HCT116 (cell line): ENCODE measurements around the gene POMGNT1. TPM values are rescaled to one million over a fixed set of nuclear protein-coding genes. Genes with fewer than 3 reads are reported as not detected.

ENCODE experiments used
- ATAC-seq: fragments of 200-7000 bp; cut with Tn5 transposase; 2 replicates; pipeline ENCODE4 v1.9.1; 2020; ENCODE audit warnings: mild to moderate bottlenecking, moderate library complexity
- BruUV-seq: library from RNA; stranded (reverse); fragments of 400-500 nt; replicated peaks from 2 replicates; lab custom pipeline; 2021; lab: Mats Ljungman, UMichigan
- CTCF ChIA-PET: fragments of 300-600 bp; sonication (Branson Sonifier 250); formaldehyde crosslinking; loops from one replicate; lab custom pipeline; 2021; ENCODE audit warnings: antibody characterized with exemption; lab: Charles Lee
- POLR2A ChIA-PET: fragments of 300-600, 350-600 bp; sonication (Branson Sonifier 250); formaldehyde crosslinking; loops from one replicate; lab custom pipeline; 2021; ENCODE audit warnings: antibody characterized with exemption; lab: Charles Lee
- RAD21 ChIA-PET, 2 experiments: fragments of 300-600 bp; sonication (Branson Sonifier 250); formaldehyde crosslinking; loops; one replicate each; lab custom pipeline; 2023; ENCODE audit warnings: low total read pairs in 2 of 2; ENCODE audit not compliant: uncharacterized antibody in 2 of 2, unreplicated experiment in 2 of 2, low non-redundant PET in 1 of 2; lab: Charles Lee
- DNase-seq: peaks from one replicate; pipeline ENCODE4 v3.0.0-alpha.2; 2010; ENCODE audit warnings: low read depth, low spot score
- H2AFZ ChIP-seq: fragments of 200-600 bp; shearing (Covaris generic), sonication (generic); 2 replicates; pipeline ENCODE4 v1.6.1; 2017; ENCODE audit warnings: low read depth, mixed run types, mixed read lengths, antibody characterized with exemption, low read length; ENCODE audit not compliant: poor library complexity, severe bottlenecking
- H3K27ac ChIP-seq: 2 replicates; pipeline ENCODE4 v1.5.1; 2012; ENCODE audit warnings: low read depth, low read length
- H3K27me3 ChIP-seq: fragments of 200-600 bp; sonication (generic); 2 replicates; pipeline ENCODE4 v1.6.1; 2016; ENCODE audit warnings: mixed run types, low read length, mixed read lengths; ENCODE audit not compliant: insufficient read depth
- H3K36me3 ChIP-seq, 2 experiments: fragments of 200-500 bp in 1 of 2; fragments of 200-600 bp in 1 of 2; sonication (Bioruptor generic) in 1 of 2; sonication (generic) in 1 of 2; 2 replicates each; pipeline versions ENCODE4 v1.5.1 to v1.6.1; 2014 to 2016; ENCODE audit warnings: low read length in 2 of 2, inconsistent platforms in 1 of 2, mixed read lengths in 1 of 2, mixed run types in 1 of 2; ENCODE audit not compliant: insufficient read depth in 2 of 2, control insufficient read depth in 1 of 2
- H3K4me1 ChIP-seq, 2 experiments: fragments of 200-600 bp in 1 of 2; sonication (generic) in 1 of 2; 2 replicates each; pipeline versions ENCODE4 v1.5.1 to v1.6.1; 2012 to 2017; ENCODE audit warnings: low read length in 2 of 2, inconsistent platforms in 1 of 2, mild to moderate bottlenecking in 1 of 2, mixed read lengths in 1 of 2, mixed run types in 1 of 2, moderate library complexity in 1 of 2; ENCODE audit not compliant: insufficient read depth in 2 of 2, control insufficient read depth in 1 of 2
- H3K4me2 ChIP-seq: fragments of 200-600 bp; sonication (generic); 2 replicates; pipeline ENCODE4 v1.6.1; 2017; ENCODE audit warnings: mixed run types, low read length, mixed read lengths
- H3K4me3 ChIP-seq, 2 experiments: fragments of 200-600 bp in 1 of 2; sonication (generic) in 1 of 2; replicated peaks in 1 of 2; 2 replicates each; pipeline ENCODE4 v1.5.1; 2011 to 2016; ENCODE audit warnings: low read length in 2 of 2, control low read depth in 1 of 2, low read depth in 1 of 2, mild to moderate bottlenecking in 1 of 2, mixed read lengths in 1 of 2, mixed run types in 1 of 2
- H3K79me2 ChIP-seq: fragments of 200-600 bp; sonication (generic); 2 replicates; pipeline ENCODE4 v1.6.1; 2017; ENCODE audit warnings: mild to moderate bottlenecking, mixed run types, low read length, moderate library complexity, mixed read lengths; ENCODE audit not compliant: insufficient read depth
- H3K9ac ChIP-seq: fragments of 200-600 bp; sonication (generic); 2 replicates; pipeline ENCODE4 v1.6.1; 2016; ENCODE audit warnings: low read length, mixed read lengths
- H3K9me2 ChIP-seq: fragments of 200-600 bp; sonication (generic), shearing (Covaris generic); 2 replicates; pipeline ENCODE4 v1.6.1; 2017; ENCODE audit warnings: mixed run types, mild to moderate bottlenecking, moderate library complexity; ENCODE audit not compliant: insufficient read depth
- H3K9me3 ChIP-seq, 2 experiments: fragments of 200-500 bp in 1 of 2; fragments of 200-600 bp in 1 of 2; sonication (Bioruptor generic) in 1 of 2; sonication (generic) in 1 of 2; 2 replicates each; pipeline ENCODE4 v1.6.1; 2014 to 2017; ENCODE audit warnings: low read length in 2 of 2, mixed read lengths in 2 of 2, inconsistent platforms in 1 of 2, low read depth in 1 of 2, mild to moderate bottlenecking in 1 of 2, mixed run types in 1 of 2, moderate library complexity in 1 of 2; ENCODE audit not compliant: control insufficient read depth in 1 of 2, insufficient read depth in 1 of 2
- H4K20me1 ChIP-seq: fragments of 200-600 bp; sonication (generic), shearing (Covaris generic); 2 replicates; pipeline ENCODE4 v1.6.1; 2017; ENCODE audit warnings: mixed run types, mild to moderate bottlenecking, moderate library complexity; ENCODE audit not compliant: insufficient read depth
- EGR1 ChIP-seq: IDR thresholded peaks from 2 replicates; pipeline ENCODE4 v1.6.1; 2012; ENCODE audit warnings: low read depth
- EZH2phosphoT487 ChIP-seq: fragments of 200-600 bp; IDR thresholded peaks from 2 replicates; pipeline ENCODE4 v1.6.1; 2018; ENCODE audit warnings: antibody characterized with exemption, borderline replicate concordance
- FOSL1 ChIP-seq: IDR thresholded peaks from 2 replicates; pipeline ENCODE4 v1.6.1; 2012; ENCODE audit warnings: low read depth
- RAD21 ChIP-seq: IDR thresholded peaks from 2 replicates; pipeline ENCODE4 v1.6.1; 2012; ENCODE audit warnings: low read depth, mild to moderate bottlenecking
- SIN3A ChIP-seq: IDR thresholded peaks from 2 replicates; pipeline ENCODE4 v1.6.1; 2012; ENCODE audit warnings: low read depth
- intact Hi-C: fragments of 100-400 bp; cut with micrococcal nuclease; formaldehyde crosslinking; loops from 2 replicates; pipeline ENCODE4 v1.10.0; 2022
- total RNA-seq: library from RNA; stranded (reverse); gene quantifications from one replicate; pipeline ENCODE4 v1.2.1, GENCODE V29; 2021; ENCODE audit not compliant: unreplicated experiment
- TF ChIP-seq, protein P1 (sequence below): IDR thresholded peaks from 2 replicates; pipeline ENCODE4 v1.6.1; 2011; ENCODE audit warnings: mild to moderate bottlenecking, low read length, moderate library complexity; ENCODE audit not compliant: insufficient replicate concordance; ENCODE audit errors: extremely low read depth

Gene POMGNT1
- total RNA-seq, 1 experiment from 2014 or later = 97.7 TPM

DNA sequence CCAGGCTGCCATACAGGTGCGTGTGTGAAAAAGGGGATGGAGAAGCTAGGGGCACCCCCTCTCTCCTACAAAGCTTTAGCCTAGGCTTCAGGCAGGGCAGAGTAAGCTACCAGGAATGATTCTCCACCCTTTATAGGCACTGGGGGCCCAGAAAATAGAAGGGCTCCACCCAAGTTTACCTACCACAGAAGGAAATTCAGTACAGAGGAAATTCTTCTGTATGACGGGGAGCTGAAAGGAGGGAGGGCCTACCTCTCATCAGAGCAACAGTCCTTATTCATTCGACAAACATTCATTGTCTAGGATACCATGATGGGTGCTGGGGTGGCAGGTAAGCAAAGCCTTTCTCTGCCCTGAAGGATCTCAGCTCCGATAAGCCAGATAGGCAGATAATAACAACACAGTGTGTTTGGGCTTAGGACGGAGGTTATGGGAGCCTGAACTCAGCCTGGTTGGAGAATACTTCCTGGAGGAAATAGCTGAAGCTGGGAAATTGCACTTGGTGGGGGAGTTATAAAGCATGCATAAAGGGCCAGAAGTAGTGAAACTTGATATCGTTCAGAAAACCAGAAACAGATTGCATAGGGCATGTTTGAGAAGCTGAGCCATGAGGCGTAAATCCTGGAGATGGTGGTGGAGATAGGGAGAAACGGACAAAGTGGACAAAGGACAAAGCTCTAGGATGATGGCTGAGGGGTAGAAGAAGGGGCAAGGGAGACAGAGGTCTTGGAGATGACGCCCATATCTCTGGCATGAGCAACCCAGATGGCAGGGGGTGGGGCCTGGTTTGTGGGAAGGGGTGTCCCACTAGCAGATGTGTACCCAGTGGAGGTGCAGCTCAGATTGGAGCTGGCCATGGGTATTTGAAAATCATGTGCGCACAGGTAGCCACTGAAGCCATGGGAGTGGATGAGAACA, 16.6 kb downstream of the POMGNT1 start:
- intact Hi-C loops = no loop called here

More for the DNA sequence above, 16.6 kb downstream of the POMGNT1 start:
- H3K4me3 ChIP-seq = no peak overlapping the region
- no peaks in the 10 kb centered on the region for H4K20me1 ChIP-seq
- POLR2A ChIA-PET = interaction anchor here (1.3 to 2.9 kb wide), 4 partner anchors 9 to 495 kb away, joined by 4 to 17 read pairs (median 8); partner anchors contain the start of gene GPBP1L1
- DNase-seq = no peak
- H3K9ac ChIP-seq = no peak overlapping the region
- CTCF ChIA-PET = interaction anchor here (0.9 to 4.7 kb wide), 7 partner anchors 18 to 152 kb away, joined by 3 to 94 read pairs (median 3); partner anchors contain the start of gene POMGNT1
- peaks cover 64 to 73% of the 10 kb centered on the region in 2 experiments for H3K4me1 ChIP-seq
- RAD21 ChIA-PET = interaction anchor here (0.5 to 4.2 kb wide), 5 partner anchors 19 to 166 kb away, joined by 3 to 28 read pairs (median 5); no protein-coding TSS in a partner anchor
- peak overlapping the region; percentile 83 for H3K4me2 ChIP-seq
- H3K36me3 ChIP-seq = no peaks in the 10 kb centered on the region
- no TSS peak for BruUV-seq
- ATAC-seq = no peak
- no peak overlapping the region for H2AFZ ChIP-seq
- no peaks in the 10 kb centered on the region for H3K79me2 ChIP-seq
- H3K27ac ChIP-seq = peak overlapping the region; percentile 90
- no peaks in the 10 kb centered on the region for H3K9me3 ChIP-seq
- H3K9me2 ChIP-seq = no peaks in the 10 kb centered on the region
- no peak for TF ChIP-seq RAD21
- TF ChIP-seq, protein P1, sequence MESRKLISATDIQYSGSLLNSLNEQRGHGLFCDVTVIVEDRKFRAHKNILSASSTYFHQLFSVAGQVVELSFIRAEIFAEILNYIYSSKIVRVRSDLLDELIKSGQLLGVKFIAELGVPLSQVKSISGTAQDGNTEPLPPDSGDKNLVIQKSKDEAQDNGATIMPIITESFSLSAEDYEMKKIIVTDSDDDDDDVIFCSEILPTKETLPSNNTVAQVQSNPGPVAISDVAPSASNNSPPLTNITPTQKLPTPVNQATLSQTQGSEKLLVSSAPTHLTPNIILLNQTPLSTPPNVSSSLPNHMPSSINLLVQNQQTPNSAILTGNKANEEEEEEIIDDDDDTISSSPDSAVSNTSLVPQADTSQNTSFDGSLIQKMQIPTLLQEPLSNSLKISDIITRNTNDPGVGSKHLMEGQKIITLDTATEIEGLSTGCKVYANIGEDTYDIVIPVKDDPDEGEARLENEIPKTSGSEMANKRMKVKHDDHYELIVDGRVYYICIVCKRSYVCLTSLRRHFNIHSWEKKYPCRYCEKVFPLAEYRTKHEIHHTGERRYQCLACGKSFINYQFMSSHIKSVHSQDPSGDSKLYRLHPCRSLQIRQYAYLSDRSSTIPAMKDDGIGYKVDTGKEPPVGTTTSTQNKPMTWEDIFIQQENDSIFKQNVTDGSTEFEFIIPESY = no peak
- TF ChIP-seq EGR1 = no peak
- no peak for TF ChIP-seq FOSL1
- TF ChIP-seq EZH2phosphoT487 = no peak
- TF ChIP-seq SIN3A = no peak
- no peaks in the 10 kb centered on the region for H3K27me3 ChIP-seq
